HT1080 (cell line): ENCODE data around the gene MED1. TPM values are rescaled to one million over a fixed set of nuclear protein-coding genes. Genes with fewer than 3 reads are reported as not detected.
"Not testable (repeated sequence)": the region's sequence is repeated elsewhere in the genome, so short reads cannot be mapped to it uniquely, and the experiment has no call there.

ENCODE experiments used
- DNase-seq: peaks from one replicate; pipeline ENCODE4 v3.0.0-alpha.2; 2015; ENCODE audit warnings: low read depth
- polyA plus RNA-seq, 2 experiments: library from polyadenylated mRNA; depleted of rRNA; stranded (reverse); fragments of >200 nt; gene quantifications; 2 replicates each; pipeline ENCODE4 v1.2.3, GENCODE V29; 2015
- total RNA-seq: library from RNA; depleted of rRNA; stranded (reverse); fragments of >200 nt; shearing (Covaris generic); gene quantifications from 2 replicates; pipeline ENCODE4 v1.2.3, GENCODE V29; 2014; rRNA removed

The MED1 gene, protein sequence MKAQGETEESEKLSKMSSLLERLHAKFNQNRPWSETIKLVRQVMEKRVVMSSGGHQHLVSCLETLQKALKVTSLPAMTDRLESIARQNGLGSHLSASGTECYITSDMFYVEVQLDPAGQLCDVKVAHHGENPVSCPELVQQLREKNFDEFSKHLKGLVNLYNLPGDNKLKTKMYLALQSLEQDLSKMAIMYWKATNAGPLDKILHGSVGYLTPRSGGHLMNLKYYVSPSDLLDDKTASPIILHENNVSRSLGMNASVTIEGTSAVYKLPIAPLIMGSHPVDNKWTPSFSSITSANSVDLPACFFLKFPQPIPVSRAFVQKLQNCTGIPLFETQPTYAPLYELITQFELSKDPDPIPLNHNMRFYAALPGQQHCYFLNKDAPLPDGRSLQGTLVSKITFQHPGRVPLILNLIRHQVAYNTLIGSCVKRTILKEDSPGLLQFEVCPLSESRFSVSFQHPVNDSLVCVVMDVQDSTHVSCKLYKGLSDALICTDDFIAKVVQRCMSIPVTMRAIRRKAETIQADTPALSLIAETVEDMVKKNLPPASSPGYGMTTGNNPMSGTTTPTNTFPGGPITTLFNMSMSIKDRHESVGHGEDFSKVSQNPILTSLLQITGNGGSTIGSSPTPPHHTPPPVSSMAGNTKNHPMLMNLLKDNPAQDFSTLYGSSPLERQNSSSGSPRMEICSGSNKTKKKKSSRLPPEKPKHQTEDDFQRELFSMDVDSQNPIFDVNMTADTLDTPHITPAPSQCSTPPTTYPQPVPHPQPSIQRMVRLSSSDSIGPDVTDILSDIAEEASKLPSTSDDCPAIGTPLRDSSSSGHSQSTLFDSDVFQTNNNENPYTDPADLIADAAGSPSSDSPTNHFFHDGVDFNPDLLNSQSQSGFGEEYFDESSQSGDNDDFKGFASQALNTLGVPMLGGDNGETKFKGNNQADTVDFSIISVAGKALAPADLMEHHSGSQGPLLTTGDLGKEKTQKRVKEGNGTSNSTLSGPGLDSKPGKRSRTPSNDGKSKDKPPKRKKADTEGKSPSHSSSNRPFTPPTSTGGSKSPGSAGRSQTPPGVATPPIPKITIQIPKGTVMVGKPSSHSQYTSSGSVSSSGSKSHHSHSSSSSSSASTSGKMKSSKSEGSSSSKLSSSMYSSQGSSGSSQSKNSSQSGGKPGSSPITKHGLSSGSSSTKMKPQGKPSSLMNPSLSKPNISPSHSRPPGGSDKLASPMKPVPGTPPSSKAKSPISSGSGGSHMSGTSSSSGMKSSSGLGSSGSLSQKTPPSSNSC (N-terminal part only)
- 23.0 and 24.5 TPM in 2 replicates for total RNA-seq
- polyA plus RNA-seq (2015; cell fraction: cytosol; rRNA removed) = 21.7 and 31.6 TPM in 2 replicates
- polyA plus RNA-seq (2015; cell fraction: nucleus; rRNA removed) = 43.5 and 43.8 TPM in 2 replicates

DNA sequence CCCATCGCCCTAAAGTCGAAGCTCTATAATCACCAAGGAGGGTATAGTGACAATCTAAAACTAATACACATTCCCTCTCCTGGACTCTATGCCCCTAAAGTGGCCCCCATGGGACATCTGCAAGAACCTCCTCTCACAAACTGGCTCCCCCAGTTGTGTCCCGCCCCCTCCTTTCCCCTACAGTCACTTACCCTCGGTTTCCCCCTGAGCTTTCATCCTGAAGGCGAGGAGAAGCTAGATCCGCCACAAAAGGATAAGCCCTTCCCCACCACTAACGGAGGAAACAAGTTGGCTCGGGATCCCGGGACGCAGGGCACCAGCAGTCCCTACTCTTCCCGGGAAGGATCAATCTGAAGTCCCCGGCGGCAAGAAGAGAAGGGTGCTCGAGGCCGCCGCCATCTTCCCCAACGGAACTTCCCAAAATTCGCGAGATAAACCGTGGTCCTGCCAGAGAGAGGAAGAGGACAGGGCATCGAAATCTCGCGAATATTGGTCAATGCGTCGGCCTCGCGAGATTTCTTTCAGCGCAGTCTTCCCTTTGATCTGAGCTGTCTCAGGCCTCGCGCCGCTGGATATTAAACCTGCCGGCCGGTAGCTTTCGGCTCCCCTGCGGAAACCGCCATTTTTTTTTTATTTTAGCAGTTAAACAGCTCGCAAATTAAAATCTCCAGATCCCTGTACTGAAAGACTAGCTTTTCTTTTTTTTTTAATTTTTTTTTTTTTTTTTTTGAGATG lies at the start of gene MED1:
Gene MED1 (minus strand): TSS at position 417 of the 735 bp plus-strand sequence. CDS start 201 bp downstream, at position 216.
- peak; percentile 98 for DNase-seq

DNA sequence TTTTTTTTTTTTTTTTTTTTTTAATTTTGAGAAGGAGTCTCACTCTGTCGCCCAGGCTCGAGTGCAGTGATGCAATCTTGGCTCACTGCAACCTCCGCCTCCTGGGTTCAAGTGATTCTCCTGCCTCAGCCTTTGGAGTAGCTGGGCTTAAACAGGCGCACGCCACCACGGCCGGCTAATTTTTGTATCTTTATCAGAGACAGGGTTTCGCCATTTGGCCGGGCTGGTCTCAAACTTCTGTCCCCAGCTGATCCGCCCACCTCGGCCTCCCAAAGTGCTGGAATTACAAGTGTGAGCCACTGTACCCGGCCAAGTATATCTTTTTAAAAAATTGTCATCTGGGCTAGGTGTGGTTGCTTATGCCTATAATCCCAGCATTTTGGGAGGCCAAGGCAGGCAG lies 45.9 kb upstream of the MED1 start:
- DNase-seq = not testable (repeated sequence)

DNA sequence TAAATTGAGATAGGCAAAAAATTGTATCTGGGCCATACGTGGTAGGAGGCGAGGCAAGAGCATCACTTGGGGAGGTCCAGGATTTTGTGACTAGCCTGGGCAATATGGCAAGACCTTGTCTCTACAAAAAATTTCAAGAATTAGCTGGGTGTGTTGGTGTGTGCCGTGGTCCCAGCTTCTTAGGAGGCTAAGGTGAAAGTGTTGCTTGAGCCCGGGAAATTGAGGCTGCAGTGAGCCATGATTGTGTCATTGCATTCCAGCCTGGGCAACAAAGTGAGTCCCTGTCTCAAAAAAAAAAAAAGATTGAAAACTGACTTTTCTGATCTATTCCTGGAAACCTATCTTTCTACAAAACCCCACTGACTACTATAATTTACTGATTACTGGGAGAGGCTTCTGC lies 36.9 kb upstream of the MED1 start:
- DNase-seq = peak; percentile 43

DNA sequence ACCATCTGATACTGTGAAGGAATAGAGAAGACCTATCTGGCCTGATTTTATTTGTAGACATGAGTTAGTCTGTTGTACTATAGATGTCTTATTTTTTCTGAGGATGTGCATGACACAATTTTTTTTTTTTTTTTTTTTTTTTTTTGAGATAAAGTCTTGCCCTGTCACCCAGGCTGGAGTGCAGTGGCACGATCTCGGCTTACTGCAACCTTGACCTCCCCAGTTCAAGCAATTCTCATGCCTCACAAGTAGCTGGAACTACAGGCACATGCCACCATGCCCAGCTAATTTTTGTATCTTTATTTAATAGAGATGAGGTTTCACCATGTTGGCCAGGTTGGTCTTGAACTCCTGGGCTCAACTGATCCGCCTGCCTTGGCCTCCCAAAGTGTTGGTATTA lies 36.4 kb upstream of the MED1 start:
- not testable (repeated sequence) for DNase-seq

DNA sequence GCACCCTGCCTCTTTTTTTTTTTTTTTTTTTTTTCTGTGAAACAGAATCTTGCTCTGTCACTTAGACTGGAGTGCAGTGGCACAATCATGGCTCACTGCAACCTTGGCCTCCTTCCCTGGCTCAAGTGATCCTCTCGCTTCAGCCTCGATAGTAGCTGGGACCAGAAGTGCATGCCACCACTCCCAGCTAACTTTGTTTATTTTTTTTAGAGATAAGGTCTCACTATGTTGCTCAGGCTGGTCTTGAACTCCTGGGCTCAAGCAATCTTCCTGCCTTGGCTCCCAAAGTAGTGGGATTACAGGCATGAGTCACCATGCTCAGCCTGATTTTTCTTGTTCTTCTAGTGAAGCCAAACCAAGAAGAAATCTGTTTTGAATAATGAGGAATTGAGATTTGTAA lies 35.2 kb upstream of the MED1 start:
- peak; percentile 72 for DNase-seq

DNA sequence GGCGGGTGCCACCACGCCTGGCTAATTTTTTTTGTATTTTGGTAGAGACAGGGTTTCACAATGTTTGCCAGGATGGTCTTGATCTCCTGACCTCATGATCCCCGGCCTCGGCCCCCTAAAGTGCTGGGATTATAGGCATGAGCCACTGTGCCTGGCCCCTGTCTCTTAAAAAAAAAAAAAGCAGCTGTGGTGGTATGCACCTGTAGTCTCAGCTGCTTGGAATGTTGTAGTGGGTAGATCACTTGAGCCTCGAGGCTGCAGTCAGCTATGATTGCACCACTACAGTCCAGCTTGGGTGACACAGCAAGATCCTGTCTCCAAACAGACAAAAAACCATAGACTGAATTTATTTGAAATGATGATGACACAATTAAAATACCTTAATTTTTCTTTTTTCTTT lies 34.5 kb upstream of the MED1 start:
- DNase-seq = peak; percentile 96

DNA sequence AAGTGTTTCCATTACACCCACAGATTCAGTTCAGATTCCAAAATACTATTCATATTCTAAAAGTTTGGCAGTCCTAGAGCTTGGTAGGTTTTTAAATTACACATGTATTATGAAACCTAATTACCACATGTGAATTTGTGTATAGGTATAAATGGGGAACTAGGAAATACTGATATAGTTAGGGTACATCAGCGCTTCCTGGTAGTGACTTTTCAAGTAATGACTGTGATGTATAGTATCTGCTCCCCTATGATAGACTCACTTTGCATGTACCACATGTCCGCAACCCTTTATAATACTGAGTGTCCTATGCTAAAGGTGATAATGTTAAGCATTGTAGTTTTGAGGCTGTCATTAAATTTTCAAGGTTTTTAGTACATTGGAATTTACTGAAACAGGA lies 33.1 kb upstream of the MED1 start:
- no peak for DNase-seq

DNA sequence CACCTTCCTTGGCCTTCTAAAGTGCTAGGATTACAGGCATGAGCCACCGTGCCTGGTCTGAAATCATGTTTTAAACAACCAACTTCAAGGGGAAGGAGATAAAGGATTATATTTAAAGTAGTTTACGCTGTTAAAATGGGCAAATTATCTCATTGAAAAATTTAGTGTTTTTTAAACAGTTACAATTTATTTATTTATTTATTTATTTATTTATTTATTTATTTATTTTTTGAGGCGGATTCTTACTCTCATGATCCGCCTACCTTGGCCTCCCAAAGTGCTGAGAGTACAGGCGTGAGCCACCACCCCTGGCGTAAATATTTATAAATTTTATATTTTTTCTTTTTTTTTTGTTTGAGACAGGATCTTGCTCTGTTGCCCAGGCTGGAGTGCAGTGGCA lies 32.4 kb upstream of the MED1 start:
- no peak for DNase-seq

DNA sequence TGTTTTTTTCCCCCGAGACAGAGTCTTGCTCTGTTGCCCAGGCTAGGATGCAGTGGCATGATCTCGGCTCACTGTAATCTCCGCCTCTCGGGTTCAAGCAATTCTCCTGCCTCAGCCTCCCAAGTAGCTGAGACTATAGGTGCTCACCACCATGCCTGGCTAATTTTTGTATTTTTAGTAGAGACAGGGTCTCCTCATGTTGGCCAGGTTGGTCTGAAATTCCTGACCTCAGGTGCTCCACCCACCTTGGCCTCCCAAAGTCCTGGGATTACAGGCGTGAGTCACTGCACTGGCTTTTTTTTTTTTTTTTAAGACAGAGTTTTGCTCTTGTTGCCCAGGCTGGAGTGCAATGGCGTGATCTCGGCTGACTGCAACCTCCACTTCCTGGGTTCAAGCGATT lies 28.6 kb upstream of the MED1 start:
- DNase-seq = not testable (repeated sequence)

DNA sequence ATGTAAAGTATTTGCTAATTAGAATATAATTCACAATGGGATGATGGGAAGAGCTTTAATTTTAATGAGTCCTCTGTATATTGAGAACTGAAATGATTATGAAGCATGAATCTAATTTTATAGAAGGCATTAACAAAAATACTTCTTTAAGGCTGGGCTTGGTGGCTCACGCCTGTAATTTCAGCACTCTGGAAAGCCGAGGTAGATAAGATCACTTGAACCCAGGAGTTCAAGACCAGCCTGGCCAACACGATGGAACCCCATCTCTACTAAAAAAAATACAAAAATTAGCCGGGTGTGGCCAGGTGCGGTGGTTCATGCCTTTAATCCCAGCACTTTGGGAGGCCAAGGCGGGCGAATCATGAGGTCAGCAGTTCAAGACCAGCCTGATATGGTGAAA lies 22.2 kb upstream of the MED1 start:
- no peak for DNase-seq

DNA sequence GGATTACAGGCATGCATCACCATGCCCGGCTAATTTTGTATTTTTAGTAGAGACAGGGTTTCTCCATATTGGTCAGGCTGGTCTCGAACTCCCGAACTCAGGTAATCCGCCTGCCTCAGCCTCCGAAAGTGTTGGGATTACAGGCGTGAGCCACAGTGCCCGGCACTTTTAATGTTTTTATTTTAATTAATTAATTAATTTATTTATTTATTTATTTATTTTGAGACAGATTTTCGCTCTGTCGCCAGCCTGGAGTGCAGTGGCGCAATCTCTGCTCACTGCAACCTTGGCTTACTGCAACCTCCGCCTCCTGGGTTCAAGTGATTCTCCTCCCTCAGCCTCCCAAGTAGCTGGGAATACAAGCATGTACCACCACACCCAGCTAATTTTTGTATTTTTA lies 17.5 kb upstream of the MED1 start:
- not testable (repeated sequence) for DNase-seq

DNA sequence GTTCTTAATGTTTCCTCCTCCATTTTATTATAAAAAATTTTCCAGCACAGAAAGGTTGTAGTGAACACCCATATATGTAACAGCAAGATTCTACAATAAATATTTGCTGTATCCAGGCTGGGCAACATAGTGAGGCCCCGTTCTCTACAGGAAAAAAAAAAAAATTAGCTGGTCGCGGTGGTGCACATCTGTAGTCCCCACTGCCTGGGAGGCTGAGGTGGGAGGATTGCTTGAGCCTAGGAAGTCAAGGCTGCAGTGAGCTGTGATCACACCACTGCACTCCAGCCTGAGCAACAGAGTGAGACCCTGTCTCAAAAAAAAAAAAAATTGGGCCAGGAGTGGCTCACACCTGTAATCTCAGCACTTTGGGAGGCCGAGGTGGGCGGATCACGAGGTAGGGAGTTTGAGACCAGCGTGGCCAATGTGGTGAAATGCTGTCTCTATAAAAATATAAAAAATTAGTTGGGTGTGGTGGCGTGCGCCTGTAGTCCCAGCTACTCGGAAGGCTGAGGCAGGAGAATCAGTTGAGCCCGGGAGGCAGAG lies 13.6 kb upstream of the MED1 start:
- DNase-seq = not testable (repeated sequence)

DNA sequence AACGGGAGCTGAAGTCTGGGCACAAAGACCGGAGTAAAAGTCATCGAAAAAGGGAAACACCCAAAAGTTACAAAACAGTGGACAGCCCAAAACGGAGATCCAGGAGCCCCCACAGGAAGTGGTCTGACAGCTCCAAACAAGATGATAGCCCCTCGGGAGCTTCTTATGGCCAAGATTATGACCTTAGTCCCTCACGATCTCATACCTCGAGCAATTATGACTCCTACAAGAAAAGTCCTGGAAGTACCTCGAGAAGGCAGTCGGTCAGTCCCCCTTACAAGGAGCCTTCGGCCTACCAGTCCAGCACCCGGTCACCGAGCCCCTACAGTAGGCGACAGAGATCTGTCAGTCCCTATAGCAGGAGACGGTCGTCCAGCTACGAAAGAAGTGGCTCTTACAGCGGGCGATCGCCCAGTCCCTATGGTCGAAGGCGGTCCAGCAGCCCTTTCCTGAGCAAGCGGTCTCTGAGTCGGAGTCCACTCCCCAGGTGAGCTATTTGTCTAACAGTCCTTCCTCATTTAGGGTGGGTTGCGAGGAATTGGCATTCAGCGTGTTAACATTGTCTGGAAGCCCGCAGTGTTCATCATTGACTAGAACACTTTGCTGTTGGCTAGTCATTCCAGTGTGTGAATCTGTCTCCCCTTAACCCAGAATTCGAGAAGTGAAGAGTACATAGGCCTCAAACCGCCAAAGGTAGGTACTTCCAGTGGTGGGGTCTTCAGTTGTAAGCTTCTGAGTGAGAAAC lies 11.7 kb upstream of the MED1 start:
- no peak for DNase-seq

DNA sequence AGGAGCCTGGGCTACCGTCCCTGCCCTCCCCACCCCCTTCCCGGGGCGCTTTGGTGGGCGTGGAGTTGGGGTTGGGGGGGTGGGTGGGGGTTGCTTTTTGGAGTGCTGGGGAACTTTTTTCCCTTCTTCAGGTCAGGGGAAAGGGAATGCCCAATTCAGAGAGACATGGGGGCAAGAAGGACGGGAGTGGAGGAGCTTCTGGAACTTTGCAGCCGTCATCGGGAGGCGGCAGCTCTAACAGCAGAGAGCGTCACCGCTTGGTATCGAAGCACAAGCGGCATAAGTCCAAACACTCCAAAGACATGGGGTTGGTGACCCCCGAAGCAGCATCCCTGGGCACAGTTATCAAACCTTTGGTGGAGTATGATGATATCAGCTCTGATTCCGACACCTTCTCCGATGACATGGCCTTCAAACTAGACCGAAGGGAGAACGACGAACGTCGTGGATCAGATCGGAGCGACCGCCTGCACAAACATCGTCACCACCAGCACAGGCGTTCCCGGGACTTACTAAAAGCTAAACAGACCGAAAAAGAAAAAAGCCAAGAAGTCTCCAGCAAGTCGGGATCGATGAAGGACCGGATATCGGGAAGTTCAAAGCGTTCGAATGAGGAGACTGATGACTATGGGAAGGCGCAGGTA lies 11.0 kb upstream of the MED1 start:
- peak; percentile 11 for DNase-seq

DNA sequence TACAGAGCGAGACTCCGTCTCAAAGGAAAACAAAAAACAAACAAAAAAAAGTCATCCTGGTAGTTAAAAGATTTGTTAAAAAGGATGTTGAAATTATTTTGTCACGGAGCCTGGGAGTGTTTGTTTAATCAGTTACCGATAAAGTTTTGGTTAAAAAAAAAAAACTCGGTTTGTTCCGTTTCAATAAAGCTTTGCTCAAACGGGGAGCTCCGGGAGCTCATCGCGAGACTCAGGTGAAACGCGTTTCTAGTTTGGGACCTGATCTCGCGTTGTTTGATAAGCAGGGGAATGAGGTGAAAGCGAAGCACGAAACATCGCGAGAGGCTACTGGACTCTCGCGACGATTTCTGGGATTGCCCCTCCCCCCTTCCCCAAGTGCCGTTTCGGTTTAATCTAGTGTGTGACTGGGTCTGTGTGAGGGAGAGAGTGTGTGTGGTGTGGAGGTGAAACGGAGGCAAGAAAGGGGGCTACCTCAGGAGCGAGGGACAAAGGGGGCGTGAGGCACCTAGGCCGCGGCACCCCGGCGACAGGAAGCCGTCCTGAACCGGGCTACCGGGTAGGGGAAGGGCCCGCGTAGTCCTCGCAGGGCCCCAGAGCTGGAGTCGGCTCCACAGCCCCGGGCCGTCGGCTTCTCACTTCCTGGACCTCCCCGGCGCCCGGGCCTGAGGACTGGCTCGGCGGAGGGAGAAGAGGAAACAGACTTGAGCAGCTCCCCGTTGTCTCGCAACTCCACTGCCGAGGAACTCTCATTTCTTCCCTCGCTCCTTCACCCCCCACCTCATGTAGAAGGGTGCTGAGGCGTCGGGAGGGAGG lies 10.3 kb upstream of the MED1 start, which contains the start of gene CDK12:
Gene CDK12 (plus strand): TSS at position 374 of the 813 bp plus-strand sequence. CDS start 586 bp downstream, outside the sequence.
- peak; percentile 98 for DNase-seq

DNA sequence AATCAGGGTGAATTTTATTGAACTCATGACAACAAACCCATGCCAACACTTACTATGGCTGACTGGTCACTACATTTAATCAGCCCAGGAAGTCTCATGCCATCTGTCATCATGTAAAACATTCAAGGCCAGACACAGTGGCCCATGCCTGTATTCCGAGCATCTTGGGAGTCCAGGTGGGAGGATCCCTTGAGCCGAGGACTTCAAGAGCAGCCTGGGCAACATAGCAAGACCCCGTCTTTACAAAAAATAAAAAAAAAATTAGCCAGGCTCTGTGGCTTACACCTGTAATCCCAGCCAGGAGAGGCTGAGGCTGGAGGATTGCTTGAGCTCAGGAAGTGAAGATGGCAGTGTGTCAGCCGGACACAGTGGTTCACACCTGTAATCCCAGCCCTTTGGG lies 4.9 kb upstream of the MED1 start:
- DNase-seq = no peak

DNA sequence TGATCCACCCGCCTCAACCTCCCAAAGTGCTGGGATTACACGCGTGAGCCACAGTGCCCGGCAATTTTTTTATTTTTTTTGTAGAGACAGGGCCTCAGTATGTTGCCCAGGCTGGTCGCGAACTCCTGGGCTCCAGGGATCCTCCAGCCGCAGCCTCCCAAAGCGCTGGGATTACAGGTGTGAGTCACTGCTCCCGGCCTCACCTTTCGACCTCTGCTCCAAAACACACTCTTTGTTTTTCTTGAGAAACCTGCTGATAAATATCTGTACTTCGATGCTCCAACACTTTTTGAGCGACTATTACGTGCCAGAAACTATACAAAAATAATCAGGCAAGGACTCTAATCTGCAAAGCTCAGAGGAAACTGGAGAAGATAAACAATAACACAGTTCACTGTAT lies 1.0 kb downstream of the MED1 start:
- DNase-seq = no peak

DNA sequence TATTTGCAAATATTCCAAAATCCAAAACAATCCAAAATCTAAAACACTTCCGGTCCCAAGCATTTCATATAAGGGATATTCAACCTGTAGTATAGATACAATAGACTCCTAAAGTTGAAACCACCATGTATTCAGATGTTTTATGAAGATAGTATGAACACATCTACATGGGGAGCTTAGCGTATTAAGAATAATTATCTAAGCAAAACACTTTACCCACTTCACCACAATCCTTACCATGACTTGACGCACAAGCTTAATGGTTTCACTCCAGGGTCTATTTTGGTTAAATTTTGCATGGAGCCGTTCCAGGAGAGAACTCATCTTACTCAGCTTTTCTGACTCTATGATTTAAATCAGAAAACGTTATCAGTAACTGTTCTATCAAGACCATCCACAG lies 3.5 kb downstream of the MED1 start:
- DNase-seq = no peak
